Panc1 (cell line): ENCODE data around the gene TOP3A.

ENCODE experiments used
- POLR2AphosphoS5 ChIP-seq: IDR thresholded peaks from 2 replicates; pipeline ENCODE4 v1.6.1; 2012; ENCODE audit warnings: mild to moderate bottlenecking, low read depth, low read length, moderate library complexity
- SIN3A ChIP-seq: IDR thresholded peaks from 2 replicates; pipeline ENCODE4 v1.6.1; 2012; ENCODE audit warnings: low read depth, mild to moderate bottlenecking, low read length, moderate library complexity, borderline replicate concordance; ENCODE audit not compliant: insufficient read depth
- TCF7L2 ChIP-seq: IDR thresholded peaks from 2 replicates; pipeline ENCODE4 v1.6.1; 2011; ENCODE audit warnings: mild to moderate bottlenecking, low read depth, low read length, inconsistent platforms
- TF ChIP-seq, protein P1 (sequence below): fragments of 450-650 bp; IDR thresholded peaks from 2 replicates; pipeline ENCODE4 v1.5.1; 2017; ENCODE audit warnings: mild to moderate bottlenecking
- TF ChIP-seq, protein P2 (sequence below), 2 experiments: IDR thresholded peaks; 2 replicates each; pipeline ENCODE4 v1.6.1; 2011 to 2012; ENCODE audit warnings: low read depth in 2 of 2, control low read depth in 1 of 2, low read length in 1 of 2, mild to moderate bottlenecking in 1 of 2, moderate library complexity in 1 of 2; ENCODE audit not compliant: insufficient read depth in 1 of 2

DNA sequence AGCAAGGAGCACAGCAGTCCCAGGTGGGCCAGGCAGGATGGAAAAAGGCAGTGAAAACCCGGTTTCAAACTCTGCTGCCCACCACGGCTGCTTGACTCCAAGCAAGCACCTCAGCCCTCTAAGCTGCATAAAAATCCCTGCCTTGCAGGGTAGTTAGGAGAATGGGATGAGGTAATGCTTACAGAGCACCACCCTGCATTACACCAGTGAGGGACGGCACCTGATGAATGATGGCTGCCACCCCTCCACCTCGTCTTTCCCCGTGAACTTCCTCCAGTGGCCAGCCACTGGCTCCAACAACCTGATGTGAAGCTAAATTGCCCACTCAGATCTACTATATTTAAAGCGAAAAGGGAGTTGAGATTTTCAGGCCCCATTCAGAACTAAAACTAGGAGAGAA is 33.0 kb downstream of the TOP3A start:
- TF ChIP-seq, protein P1, sequence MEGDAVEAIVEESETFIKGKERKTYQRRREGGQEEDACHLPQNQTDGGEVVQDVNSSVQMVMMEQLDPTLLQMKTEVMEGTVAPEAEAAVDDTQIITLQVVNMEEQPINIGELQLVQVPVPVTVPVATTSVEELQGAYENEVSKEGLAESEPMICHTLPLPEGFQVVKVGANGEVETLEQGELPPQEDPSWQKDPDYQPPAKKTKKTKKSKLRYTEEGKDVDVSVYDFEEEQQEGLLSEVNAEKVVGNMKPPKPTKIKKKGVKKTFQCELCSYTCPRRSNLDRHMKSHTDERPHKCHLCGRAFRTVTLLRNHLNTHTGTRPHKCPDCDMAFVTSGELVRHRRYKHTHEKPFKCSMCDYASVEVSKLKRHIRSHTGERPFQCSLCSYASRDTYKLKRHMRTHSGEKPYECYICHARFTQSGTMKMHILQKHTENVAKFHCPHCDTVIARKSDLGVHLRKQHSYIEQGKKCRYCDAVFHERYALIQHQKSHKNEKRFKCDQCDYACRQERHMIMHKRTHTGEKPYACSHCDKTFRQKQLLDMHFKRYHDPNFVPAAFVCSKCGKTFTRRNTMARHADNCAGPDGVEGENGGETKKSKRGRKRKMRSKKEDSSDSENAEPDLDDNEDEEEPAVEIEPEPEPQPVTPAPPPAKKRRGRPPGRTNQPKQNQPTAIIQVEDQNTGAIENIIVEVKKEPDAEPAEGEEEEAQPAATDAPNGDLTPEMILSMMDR: no peak
- TF ChIP-seq, protein P2, sequence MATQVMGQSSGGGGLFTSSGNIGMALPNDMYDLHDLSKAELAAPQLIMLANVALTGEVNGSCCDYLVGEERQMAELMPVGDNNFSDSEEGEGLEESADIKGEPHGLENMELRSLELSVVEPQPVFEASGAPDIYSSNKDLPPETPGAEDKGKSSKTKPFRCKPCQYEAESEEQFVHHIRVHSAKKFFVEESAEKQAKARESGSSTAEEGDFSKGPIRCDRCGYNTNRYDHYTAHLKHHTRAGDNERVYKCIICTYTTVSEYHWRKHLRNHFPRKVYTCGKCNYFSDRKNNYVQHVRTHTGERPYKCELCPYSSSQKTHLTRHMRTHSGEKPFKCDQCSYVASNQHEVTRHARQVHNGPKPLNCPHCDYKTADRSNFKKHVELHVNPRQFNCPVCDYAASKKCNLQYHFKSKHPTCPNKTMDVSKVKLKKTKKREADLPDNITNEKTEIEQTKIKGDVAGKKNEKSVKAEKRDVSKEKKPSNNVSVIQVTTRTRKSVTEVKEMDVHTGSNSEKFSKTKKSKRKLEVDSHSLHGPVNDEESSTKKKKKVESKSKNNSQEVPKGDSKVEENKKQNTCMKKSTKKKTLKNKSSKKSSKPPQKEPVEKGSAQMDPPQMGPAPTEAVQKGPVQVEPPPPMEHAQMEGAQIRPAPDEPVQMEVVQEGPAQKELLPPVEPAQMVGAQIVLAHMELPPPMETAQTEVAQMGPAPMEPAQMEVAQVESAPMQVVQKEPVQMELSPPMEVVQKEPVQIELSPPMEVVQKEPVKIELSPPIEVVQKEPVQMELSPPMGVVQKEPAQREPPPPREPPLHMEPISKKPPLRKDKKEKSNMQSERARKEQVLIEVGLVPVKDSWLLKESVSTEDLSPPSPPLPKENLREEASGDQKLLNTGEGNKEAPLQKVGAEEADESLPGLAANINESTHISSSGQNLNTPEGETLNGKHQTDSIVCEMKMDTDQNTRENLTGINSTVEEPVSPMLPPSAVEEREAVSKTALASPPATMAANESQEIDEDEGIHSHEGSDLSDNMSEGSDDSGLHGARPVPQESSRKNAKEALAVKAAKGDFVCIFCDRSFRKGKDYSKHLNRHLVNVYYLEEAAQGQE (IDR thresholded peaks at IDR 0.05; ENCODE audit: insufficient read depth in 1 of 2, low read depth in 2 of 2, low read length in 1 of 2): no peak
- no peak for TF ChIP-seq POLR2AphosphoS5
- no peak for TF ChIP-seq SIN3A
- TF ChIP-seq TCF7L2: no peak
